Measurements from ENCODE around the gene CRB2. TPM values are rescaled to one million over a fixed set of nuclear protein-coding genes. Genes with fewer than 3 reads are reported as not detected.

The CRB2 gene
- total RNA-seq, 1 experiment from 2014 or later, result 3.6 TPM

DNA sequence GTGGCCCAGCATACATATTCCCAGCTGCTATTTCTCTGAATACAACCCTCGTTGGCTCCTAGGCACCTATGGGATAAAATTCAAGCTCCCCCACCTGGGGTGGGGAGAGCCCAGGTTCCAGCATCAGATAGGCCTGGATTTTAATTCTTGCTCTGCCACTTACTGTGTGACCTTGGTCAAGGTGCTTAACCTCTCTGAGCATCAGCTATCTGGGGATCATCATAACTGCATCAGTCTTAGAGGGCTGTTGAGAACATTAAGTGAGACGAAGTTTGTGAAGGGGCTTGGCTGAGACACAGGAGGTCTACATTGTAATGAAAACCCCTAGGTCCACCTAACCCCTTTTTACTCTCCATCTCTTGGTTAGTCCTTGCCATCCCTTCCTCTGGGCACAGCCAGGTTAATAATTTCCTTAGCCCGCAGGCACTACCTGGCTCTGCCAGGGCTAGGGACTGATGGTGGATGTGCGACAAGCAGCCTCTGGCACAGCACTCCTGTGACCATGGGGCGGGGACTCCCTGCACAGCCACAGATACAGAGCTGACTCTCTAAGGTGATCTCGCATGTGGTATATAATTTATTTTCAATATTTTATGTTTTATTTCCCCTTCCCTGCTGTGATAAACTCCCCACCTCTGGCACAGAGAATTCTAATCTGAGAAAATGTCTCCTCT is 68.7 kb downstream of the CRB2 start:
- no peak overlapping the region for H2BK12ac ChIP-seq (ENCODE audit: insufficient read length, low read depth, low read length)
- H3K9me3 ChIP-seq (ENCODE audit: control insufficient read depth, low read depth, low read length), result no peaks in the 10 kb centered on the region
- H3K4me2 ChIP-seq (ENCODE audit: insufficient read depth, insufficient read length, low read length), result no peak overlapping the region
- no peaks in the 10 kb centered on the region for H3K23me2 ChIP-seq (ENCODE audit: insufficient read length, low read depth, low read length, poor library complexity, severe bottlenecking)
- peaks cover 2% of the 10 kb centered on the region; the same call in 1 of the 2 replicates for H3K4me1 ChIP-seq (ENCODE audit: insufficient read depth, low read length)
- no peak overlapping the region for H2BK120ac ChIP-seq (ENCODE audit: low read depth, low read length, poor library complexity, severe bottlenecking)
- WGBS (ENCODE audit: extremely low coverage, insufficient read length, low lambda C conversion rate), result no CpG with 5 or more reads among the region's 6 CpGs
- no peaks in the 10 kb centered on the region for H3K79me2 ChIP-seq (ENCODE audit: insufficient read depth, low read length)
- no peak overlapping the region for H3K23ac ChIP-seq (ENCODE audit: insufficient read length, low read depth, low read length)
- no peak overlapping the region for H2BK15ac ChIP-seq (ENCODE audit: low read depth, low read length)
- H3K4me3 Mint-ChIP-seq, result no peak overlapping the region
- H2AFZ ChIP-seq (ENCODE audit: low read length), result no peak overlapping the region
- no peak overlapping the region for H3K14ac ChIP-seq (ENCODE audit: insufficient read depth, low read length)
- no peak overlapping the region for H4K5ac ChIP-seq (ENCODE audit: insufficient read length, low read depth, low read length)
- TF ChIP-seq CTCF (conservative IDR thresholded peaks at IDR 0.05), result no peak
- no peaks in the 10 kb centered on the region for H4K20me1 ChIP-seq (ENCODE audit: control insufficient read depth, insufficient read depth, insufficient read length)
- H2BK20ac ChIP-seq (ENCODE audit: low read depth, low read length, poor library complexity, severe bottlenecking), result no peak overlapping the region
- DNase-seq, result no peak
- H3K4me1 Mint-ChIP-seq, result peaks cover 31 to 46% of the 10 kb centered on the region in 2 experiments
- no peak overlapping the region for H4K91ac ChIP-seq (ENCODE audit: insufficient read length, low read depth, low read length)
- H3K56ac ChIP-seq (ENCODE audit: insufficient read length, low read depth, low read length), result no peak overlapping the region
- H3T11ph ChIP-seq (ENCODE audit: low read length), result no peak overlapping the region
- H2BK5ac ChIP-seq (ENCODE audit: insufficient read length, low read length), result no peak overlapping the region
- H2AK5ac ChIP-seq (ENCODE audit: insufficient read length, low read length), result no peak overlapping the region
- no peaks in the 10 kb centered on the region for H3K27me3 ChIP-seq (ENCODE audit: insufficient read depth, low read length)
- no peak overlapping the region for H3K9ac ChIP-seq (ENCODE audit: extremely low read depth, insufficient read length, low read length)
- H3K18ac ChIP-seq (ENCODE audit: insufficient read length, low read depth, low read length), result no peak overlapping the region
- no peaks in the 10 kb centered on the region; the same call in 1 of the 2 replicates for H3K27me3 Mint-ChIP-seq (ENCODE audit: low read depth)
- H3K9me3 Mint-ChIP-seq, result no peaks in the 10 kb centered on the region; a peak in 2 of 5 replicates
- H3K27ac Mint-ChIP-seq, result peak overlapping the region in 1 of 3 experiments; percentile 59; a peak in 1 of 7 replicates
- no peaks in the 10 kb centered on the region for H3K79me1 ChIP-seq (ENCODE audit: insufficient read depth, low read depth, low read length, poor library complexity, severe bottlenecking)
- H4K8ac ChIP-seq (replicated peaks; ENCODE audit: insufficient read length, low read depth, low read length), result no peak overlapping the region
- no peak overlapping the region for H3K27ac ChIP-seq (ENCODE audit: insufficient read length, low read depth, low read length)
- peaks cover 0 to 9% (median 3%) of the 10 kb centered on the region in 3 experiments; a peak in 4 of 7 replicates for H3K36me3 Mint-ChIP-seq (ENCODE audit: insufficient read depth in 1 of 3, low read depth in 3 of 3)
- H3K4ac ChIP-seq (ENCODE audit: low read depth, low read length), result no peak overlapping the region

All from H9 (cell line).